Kidney (tissue), 14 donors: ENCODE measurements around the gene RAD51B. TPM values are rescaled to one million over a fixed set of nuclear protein-coding genes. Genes with fewer than 3 reads are reported as not detected.

Source experiments
- DNase-seq, 5 donors: peaks; one replicate each; pipeline ENCODE4 v3.0.0-alpha.2; 2013 to 2020
- FAIRE-seq: peaks from 2 replicates; lab custom pipeline; 2012; peaks lifted over from hg19 to GRCh38; lab: Jason Lieb, UNC
- H3K27ac ChIP-seq, 2 donors: one replicate each; pipeline ENCODE4 v1.7.0; 2013; ENCODE audit warnings: low read depth in 2 of 2, low read length in 2 of 2, inconsistent platforms in 1 of 2
- H3K27me3 ChIP-seq: one replicate; pipeline ENCODE4 v1.7.1; 2013; ENCODE audit warnings: low read length, inconsistent platforms; ENCODE audit not compliant: control insufficient read depth, insufficient read depth
- H3K36me3 ChIP-seq, 3 donors: one replicate each; pipeline versions ENCODE4 v1.7.0 to v1.7.1; 2013; ENCODE audit warnings: low read length in 3 of 3, control low read depth in 1 of 3, inconsistent platforms in 1 of 3; ENCODE audit not compliant: insufficient read depth in 3 of 3, control insufficient read depth in 2 of 3
- H3K4me1 ChIP-seq, 3 donors: one replicate each; pipeline versions ENCODE4 v1.7.0 to v1.7.1; 2013; ENCODE audit warnings: low read length in 3 of 3, inconsistent platforms in 1 of 3, low read depth in 1 of 3; ENCODE audit not compliant: control insufficient read depth in 2 of 3, insufficient read depth in 2 of 3
- H3K4me3 ChIP-seq, 3 donors: one replicate each; pipeline versions ENCODE4 v1.7.0 to v1.8.1; 2013; ENCODE audit warnings: low read length in 3 of 3, control low read depth in 1 of 3, inconsistent platforms in 1 of 3
- H3K9ac ChIP-seq, 3 donors: one replicate each; pipeline versions ENCODE4 v1.7.0 to v1.7.1; 2013; ENCODE audit warnings: low read length in 3 of 3, control low read depth in 1 of 3, inconsistent platforms in 1 of 3
- H3K9me3 ChIP-seq, 3 donors: one replicate each; pipeline versions ENCODE4 v1.7.0 to v1.7.1; 2013; ENCODE audit warnings: low read length in 3 of 3, control low read depth in 1 of 3, inconsistent platforms in 1 of 3; ENCODE audit not compliant: control insufficient read depth in 2 of 3, insufficient read depth in 1 of 3
- intact Hi-C: fragments of 100-400 bp; cut with DNase I; formaldehyde crosslinking; loops from one replicate; pipeline ENCODE4 v1.11.1; 2022
- polyA plus RNA-seq: library from polyadenylated mRNA; stranded (reverse); fragments of 350-450 nt; fragmentation: Illumina TruSeq; extraction: RNeasy Lipid Tissue Mini Kit (QIAGEN cat#74804); gene quantifications from one replicate; pipeline ENCODE4 v1.2.3, GENCODE V29; 2014; ENCODE audit warnings: low read depth, low replicate concordance; ENCODE audit not compliant: insufficient read depth
- total RNA-seq: library from RNA; stranded (reverse); fragmentation: NEBNext Ultra II Directional; extraction: Animal tissue kit (Norgen Biotek cat#: 25700); gene quantifications from one replicate; pipeline ENCODE4 v1.2.1, GENCODE V29; 2021
- TF ChIP-seq, protein P1 (sequence below): IDR thresholded peaks from 3 replicates; pipeline ENCODE4 v1.5.1; 2012; ENCODE audit warnings: mild to moderate bottlenecking, moderate library complexity, borderline replicate concordance; ENCODE audit not compliant: insufficient read depth; ENCODE audit errors: extremely low read depth
- donor health status: control.
- donor health status: control.
- donor health status: control.
- donor health status: control.
- donor health status: control.
- donor health status: DM: yes; HTN: yes; CAD: no.
- donor health status: Normal renal cell carcinoma (clear cell type).

RAD51B gene
- total and polyA plus RNA-seq, 2 donors from 2014 or later, result 6.9 to 18.0 TPM

DNA sequence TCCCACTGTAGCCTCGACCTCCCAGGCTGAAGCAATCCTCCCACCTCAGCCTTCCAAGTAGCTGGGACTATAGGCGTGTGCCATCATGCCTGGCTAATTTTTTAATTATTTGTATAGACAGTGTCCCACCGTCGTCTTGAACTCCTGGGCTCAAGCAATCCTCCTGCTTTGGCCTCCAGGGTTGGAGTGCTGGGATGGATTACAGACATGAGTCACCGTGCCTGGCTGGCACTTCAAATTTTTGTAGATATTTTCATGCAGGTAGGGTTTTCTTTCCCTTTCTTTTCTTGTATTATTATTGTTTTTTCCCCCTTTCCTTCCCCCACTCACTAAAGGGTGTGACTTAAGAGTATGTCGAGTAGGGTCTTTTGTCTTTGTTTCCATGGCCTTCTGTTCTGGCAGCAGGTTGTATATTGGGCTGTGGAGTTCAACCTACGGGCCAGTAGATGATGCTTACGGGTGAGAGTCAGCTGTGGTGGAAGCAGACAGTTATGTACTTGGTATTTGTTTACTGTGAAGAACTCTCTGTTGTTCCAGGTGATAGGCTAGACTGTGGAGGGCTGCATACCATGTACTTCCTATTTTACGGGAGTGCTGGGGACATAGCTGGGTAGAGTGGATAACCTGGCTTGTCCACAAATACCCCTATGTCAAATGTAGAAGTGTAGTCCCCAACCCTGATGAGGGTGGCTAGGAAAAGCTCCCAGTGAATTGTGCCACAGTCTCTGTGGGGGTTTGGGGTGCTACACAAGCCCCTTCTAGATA is 30.7 kb downstream of the RAD51B start:
- intact Hi-C loops, result no loop called here
- Histone ChIP-seq H3K27me3 (no peaks in the 10 kb centered on the region), H3K9me3 (no peaks in the 10 kb centered on the region), H3K4me3 (no peak overlapping the region), H3K4me1 (no peaks in the 10 kb centered on the region), H3K27ac (no peak overlapping the region), H3K36me3 (no peaks in the 10 kb centered on the region), H3K9ac (no peak overlapping the region)
- DNase-seq, result no peak
- no peak for FAIRE-seq
- TF ChIP-seq, protein P1, sequence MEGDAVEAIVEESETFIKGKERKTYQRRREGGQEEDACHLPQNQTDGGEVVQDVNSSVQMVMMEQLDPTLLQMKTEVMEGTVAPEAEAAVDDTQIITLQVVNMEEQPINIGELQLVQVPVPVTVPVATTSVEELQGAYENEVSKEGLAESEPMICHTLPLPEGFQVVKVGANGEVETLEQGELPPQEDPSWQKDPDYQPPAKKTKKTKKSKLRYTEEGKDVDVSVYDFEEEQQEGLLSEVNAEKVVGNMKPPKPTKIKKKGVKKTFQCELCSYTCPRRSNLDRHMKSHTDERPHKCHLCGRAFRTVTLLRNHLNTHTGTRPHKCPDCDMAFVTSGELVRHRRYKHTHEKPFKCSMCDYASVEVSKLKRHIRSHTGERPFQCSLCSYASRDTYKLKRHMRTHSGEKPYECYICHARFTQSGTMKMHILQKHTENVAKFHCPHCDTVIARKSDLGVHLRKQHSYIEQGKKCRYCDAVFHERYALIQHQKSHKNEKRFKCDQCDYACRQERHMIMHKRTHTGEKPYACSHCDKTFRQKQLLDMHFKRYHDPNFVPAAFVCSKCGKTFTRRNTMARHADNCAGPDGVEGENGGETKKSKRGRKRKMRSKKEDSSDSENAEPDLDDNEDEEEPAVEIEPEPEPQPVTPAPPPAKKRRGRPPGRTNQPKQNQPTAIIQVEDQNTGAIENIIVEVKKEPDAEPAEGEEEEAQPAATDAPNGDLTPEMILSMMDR, result no peak

DNA sequence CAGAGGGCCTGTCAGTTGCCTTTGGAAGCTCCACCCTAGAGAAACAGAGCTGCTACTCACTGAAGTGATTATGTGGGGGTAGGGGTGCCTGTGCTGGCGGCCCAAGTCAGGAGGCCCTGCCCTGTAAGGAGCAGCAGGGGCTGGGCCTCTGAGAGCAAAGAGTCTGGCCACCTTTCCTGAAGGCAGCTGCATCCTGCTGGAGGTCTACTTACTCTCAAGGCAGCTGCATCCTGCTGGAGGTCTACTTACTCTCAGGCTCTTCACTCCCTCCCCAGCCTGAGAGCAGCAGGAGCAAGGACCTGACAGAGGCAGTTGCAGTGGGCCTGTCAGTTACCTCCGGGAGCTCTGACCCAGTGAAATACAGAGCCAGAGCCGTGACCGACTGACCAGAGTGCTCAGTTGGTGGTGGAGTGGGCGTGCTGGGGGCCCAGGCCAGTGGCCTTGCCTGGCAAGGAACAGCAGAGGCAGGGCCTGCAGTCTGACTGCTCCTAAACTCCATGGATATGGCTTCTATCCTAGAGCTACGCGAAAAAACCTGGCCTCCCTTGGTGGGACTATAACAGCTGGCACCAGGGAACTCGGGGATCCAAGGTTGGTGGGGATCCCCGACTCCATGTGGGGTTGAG is 32.3 kb downstream of the RAD51B start:
- intact Hi-C loops, result no loop called here
- no peak for FAIRE-seq
- Histone ChIP-seq H3K9me3 (no peaks in the 10 kb centered on the region), H3K27ac (no peak overlapping the region), H3K9ac (no peak overlapping the region), H3K36me3 (no peaks in the 10 kb centered on the region), H3K27me3 (no peaks in the 10 kb centered on the region), H3K4me1 (no peaks in the 10 kb centered on the region), H3K4me3 (no peak overlapping the region)
- DNase-seq, result peak in 1 of 5 donors; percentile 34
- TF ChIP-seq, protein P1, result no peak

DNA sequence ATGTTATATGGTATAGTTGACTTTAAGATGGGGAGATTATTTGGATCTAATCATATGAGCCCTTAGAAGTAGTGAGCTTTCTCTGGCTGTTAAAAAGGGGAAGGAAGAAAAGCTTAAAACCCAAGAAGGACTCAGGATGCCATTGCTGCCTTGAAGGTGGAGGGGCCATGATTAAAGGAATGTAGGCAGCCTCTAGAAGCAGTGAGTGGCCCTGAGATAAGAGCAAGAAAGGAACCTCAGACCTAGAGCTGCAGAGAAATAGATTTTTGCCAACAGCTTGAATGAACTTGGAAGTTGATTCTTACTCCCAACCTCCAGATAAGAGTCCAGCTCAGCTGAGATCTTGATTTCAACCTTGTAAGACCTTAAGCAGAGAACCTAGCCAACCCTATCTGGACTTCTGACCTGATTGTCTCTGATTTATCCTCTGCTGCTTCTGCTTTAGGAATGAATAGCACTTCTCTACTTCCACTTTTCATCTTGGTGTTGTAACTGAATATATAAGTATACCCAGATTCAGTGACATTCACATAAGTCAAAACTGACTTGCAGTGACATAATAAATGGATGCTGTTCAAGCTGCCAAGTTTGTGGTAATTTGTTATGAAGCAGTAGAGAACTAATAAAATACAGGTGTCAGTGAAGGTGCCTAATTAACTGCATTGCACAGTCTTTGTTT is 33.5 kb downstream of the RAD51B start:
- DNase-seq (no peak), FAIRE-seq (no peak)
- H3K9me3 ChIP-seq, result no peaks in the 10 kb centered on the region
- no peak overlapping the region for H3K9ac ChIP-seq
- H3K4me1 ChIP-seq, result no peaks in the 10 kb centered on the region
- no peaks in the 10 kb centered on the region for H3K36me3 ChIP-seq
- H3K27me3 ChIP-seq, result no peaks in the 10 kb centered on the region
- intact Hi-C loops, result no loop called here
- H3K4me3 ChIP-seq, result no peak overlapping the region
- H3K27ac ChIP-seq, result no peak overlapping the region
- TF ChIP-seq, protein P1, result no peak
